Gastroesophageal sphincter (tissue), 4 donors: ENCODE data around the gene PTPRG. TPM values are rescaled to one million over a fixed set of nuclear protein-coding genes. Genes with fewer than 3 reads are reported as not detected.

Experiments
- ATAC-seq: fragments of 150-250 bp; one replicate; pipeline ENCODE4 v1.9.1; 2016; ENCODE audit warnings: mild to moderate bottlenecking, moderate library complexity
- H3K27ac ChIP-seq, 4 donors: fragments of 200-600 bp; sonication (generic) in 3 of 4; 1 replicate in 3 of 4; 2 replicates in 1 of 4; pipeline ENCODE4 v1.5.1; 2016 to 2019
- H3K27me3 ChIP-seq: fragments of 200-600 bp; sonication (generic); one replicate; pipeline ENCODE4 v1.5.1; 2019
- H3K36me3 ChIP-seq, 2 donors: fragments of 200-600 bp; sonication (generic); one replicate each; pipeline ENCODE4 v1.5.1; 2019; ENCODE audit warnings: control low read depth in 1 of 2
- H3K4me1 ChIP-seq, 3 donors: fragments of 200-600 bp; sonication (generic); 1 replicate in 2 of 3; 2 replicates in 1 of 3; pipeline ENCODE4 v1.5.1; 2016 to 2019; ENCODE audit warnings: control low read depth in 2 of 3
- H3K4me3 ChIP-seq, 2 donors: fragments of 200-600 bp; sonication (generic); one replicate each; pipeline ENCODE4 v1.5.1; 2019; ENCODE audit warnings: mild to moderate bottlenecking in 1 of 2, moderate library complexity in 1 of 2
- H3K9me3 ChIP-seq, 3 donors: fragments of 200-600 bp; sonication (generic); one replicate each; pipeline ENCODE4 v1.5.1; 2017 to 2019; ENCODE audit warnings: control low read depth in 2 of 3
- CTCF ChIP-seq, 4 experiments: fragments of 200-600 bp in 2 of 4; fragments of 450-650 bp in 2 of 4; sonication (generic) in 1 of 4; IDR thresholded peaks; one replicate each; pipeline ENCODE4 v1.5.1; 2017 to 2019; ENCODE audit warnings: antibody characterized with exemption in 4 of 4, mild to moderate bottlenecking in 2 of 4, moderate library complexity in 2 of 4
- EP300 ChIP-seq: sonication (generic); formaldehyde crosslinking; IDR thresholded peaks from one replicate; pipeline ENCODE4 v1.6.1; 2017; ENCODE audit warnings: antibody characterized with exemption, mild to moderate bottlenecking
- POLR2A ChIP-seq, 2 donors: fragments of 450-650 bp; IDR thresholded peaks; one replicate each; pipeline ENCODE4 v1.6.1; 2017; ENCODE audit warnings: antibody characterized with exemption in 2 of 2, mild to moderate bottlenecking in 2 of 2, moderate library complexity in 1 of 2
- POLR2AphosphoS5 ChIP-seq: sonication (generic); formaldehyde crosslinking; IDR thresholded peaks from one replicate; pipeline ENCODE4 v1.6.1; 2017; ENCODE audit warnings: antibody characterized with exemption
- WGBS, 2 donors: methylation state at CpG; one replicate each; pipeline ENCODE4 v1.1.5; 2018; ENCODE audit warnings: low coverage in 1 of 2; 5-methylcytosine and 5-hydroxymethylcytosine counted together
- total RNA-seq, 4 donors: library from RNA; depleted of rRNA; stranded (reverse); fragments of >200 nt; gene quantifications; one replicate each; pipeline ENCODE4 v1.1.0, GENCODE V29; 2016

PTPRG gene
- total RNA-seq, 4 donors from 2014 or later, result 48.7 to 81.9 (median 52.8) TPM

GRCh38 chr3:61889259-61889658 lies 327.9 kb downstream of the PTPRG start:
- Histone ChIP-seq H3K27ac (no peak overlapping the region), H3K27me3 (no peaks in the 10 kb centered on the region), H3K9me3 (no peaks in the 10 kb centered on the region), H3K36me3 (no peaks in the 10 kb centered on the region), H3K4me1 (peaks cover 0 to 5% (median 0%) of the 10 kb centered on the region in 3 donors), H3K4me3 (no peak overlapping the region)
- WGBS, 2 donors, result 77 to 90% methylated on average over 6 of the region's 6 CpGs
- TF ChIP-seq EP300, result no peak
- no peak for TF ChIP-seq POLR2AphosphoS5
- TF ChIP-seq CTCF (IDR thresholded peaks at IDR 0.05), result no peak
- no peak for TF ChIP-seq POLR2A (IDR thresholded peaks at IDR 0.05)
- ATAC-seq, result no peak

DNA sequence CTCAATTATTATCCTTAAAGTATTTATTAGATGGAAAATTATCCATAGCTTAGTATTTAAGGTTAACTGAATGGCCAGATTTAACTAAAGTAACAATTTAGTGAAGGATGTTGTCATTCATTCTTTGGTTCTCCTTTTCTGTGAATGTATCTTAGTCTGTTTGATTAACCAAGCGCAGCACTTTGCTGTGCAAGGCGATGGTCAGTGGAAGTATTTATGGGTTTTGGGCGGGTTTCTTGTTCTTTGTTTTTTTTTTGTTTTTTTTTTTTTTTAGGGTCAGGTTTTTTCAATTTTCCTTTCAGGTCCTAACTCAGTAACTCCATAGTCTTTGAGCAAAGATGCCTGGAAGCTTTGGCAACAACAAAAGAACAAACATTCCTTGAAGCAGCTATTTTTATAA lies 328.8 kb downstream of the PTPRG start:
- TF ChIP-seq EP300 (no peak), POLR2AphosphoS5 (no peak), POLR2A (IDR thresholded peaks at IDR 0.05) (no peak), CTCF (IDR thresholded peaks at IDR 0.05) (no peak)
- no peak overlapping the region for H3K4me3 ChIP-seq
- no peaks in the 10 kb centered on the region for H3K27me3 ChIP-seq
- WGBS, 2 donors, result 88 to 89% methylated on average over 3 of the region's 3 CpGs
- H3K36me3 ChIP-seq, result no peaks in the 10 kb centered on the region
- ATAC-seq, result no peak
- peaks cover 0 to 14% (median 6%) of the 10 kb centered on the region in 3 donors for H3K4me1 ChIP-seq
- no peaks in the 10 kb centered on the region for H3K9me3 ChIP-seq
- H3K27ac ChIP-seq, result no peak overlapping the region

DNA sequence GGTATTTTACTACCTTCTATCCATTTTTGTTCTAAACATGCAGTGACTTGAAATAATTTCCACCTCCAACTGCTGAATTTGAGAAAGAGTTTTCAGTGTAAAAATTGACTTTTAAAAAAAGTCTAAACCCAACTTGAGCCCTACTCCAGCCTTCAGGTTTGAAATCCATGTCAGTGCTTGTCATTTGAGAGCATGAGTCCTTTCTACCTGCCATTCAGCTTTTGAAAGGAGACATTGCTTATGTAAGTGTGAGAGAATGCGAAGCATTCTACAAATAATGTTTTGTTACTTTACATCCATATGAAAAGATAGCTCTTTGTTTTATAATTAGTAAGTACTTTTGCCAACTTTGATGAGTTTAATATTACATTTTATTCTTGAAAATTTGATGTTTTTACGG lies 329.2 kb downstream of the PTPRG start:
- 95 to 100% methylated on average over 2 of the region's 2 CpGs for WGBS, 2 donors
- ATAC-seq, result no peak
- Histone ChIP-seq H3K27ac (no peak overlapping the region), H3K4me3 (no peak overlapping the region), H3K36me3 (no peaks in the 10 kb centered on the region), H3K4me1 (peaks cover 4 to 18% (median 10%) of the 10 kb centered on the region in 3 donors), H3K27me3 (no peaks in the 10 kb centered on the region), H3K9me3 (no peaks in the 10 kb centered on the region)
- TF ChIP-seq CTCF (IDR thresholded peaks at IDR 0.05) (no peak), EP300 (no peak), POLR2AphosphoS5 (no peak), POLR2A (IDR thresholded peaks at IDR 0.05) (no peak)

DNA sequence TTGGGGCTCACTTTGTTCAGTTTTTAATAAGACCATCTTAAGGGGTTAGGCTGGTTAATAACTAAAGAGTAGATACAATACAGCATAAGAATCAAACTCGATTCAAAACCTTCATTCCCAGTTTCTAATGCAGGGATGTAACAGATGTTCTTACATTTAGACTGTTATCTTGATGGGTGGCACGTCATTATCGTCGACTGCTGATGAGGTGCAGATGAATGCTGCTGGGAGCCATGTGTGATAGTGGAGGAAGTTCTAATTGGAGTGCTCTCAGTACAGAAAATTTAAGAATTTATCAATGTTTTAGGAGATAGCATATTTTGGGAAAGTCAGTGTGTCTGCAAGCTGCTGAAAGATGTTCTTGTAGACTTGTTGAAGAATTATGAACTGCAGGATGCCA lies 331.5 kb downstream of the PTPRG start:
- Histone ChIP-seq H3K27ac (no peak overlapping the region), H3K27me3 (no peaks in the 10 kb centered on the region), H3K4me3 (no peak overlapping the region), H3K36me3 (no peaks in the 10 kb centered on the region), H3K4me1 (peaks cover 4 to 26% (median 10%) of the 10 kb centered on the region in 3 donors), H3K9me3 (no peaks in the 10 kb centered on the region)
- TF ChIP-seq CTCF (IDR thresholded peaks at IDR 0.05) (no peak), POLR2AphosphoS5 (no peak), EP300 (no peak)
- WGBS, 2 donors, result 75 to 76% methylated on average over 4 of the region's 4 CpGs
- ATAC-seq, result no peak

GRCh38 chr3:61893840-61894566 lies 332.6 kb downstream of the PTPRG start:
- Histone ChIP-seq H3K4me1 (peaks cover 4 to 26% (median 10%) of the 10 kb centered on the region in 3 donors), H3K36me3 (no peaks in the 10 kb centered on the region), H3K4me3 (no peak overlapping the region), H3K27ac (peak overlapping the region in 2 of 4 donors; percentile 33 to 68), H3K27me3 (no peaks in the 10 kb centered on the region), H3K9me3 (no peaks in the 10 kb centered on the region)
- WGBS, 2 donors, result 38 to 80% methylated on average over 1 to 4 of the region's 5 CpGs
- ATAC-seq, result no peak
- TF ChIP-seq POLR2A (IDR thresholded peaks at IDR 0.05) (no peak), POLR2AphosphoS5 (no peak), EP300 (no peak), CTCF (IDR thresholded peaks at IDR 0.05) (no peak)
